ENCODE results near the gene IQUB. TPM values are rescaled to one million over a fixed set of nuclear protein-coding genes. Genes with fewer than 3 reads are reported as not detected.

Gene IQUB
- total and polyA plus RNA-seq, 2 experiments from 2014 or later = 0.20 to 3.5 TPM

DNA sequence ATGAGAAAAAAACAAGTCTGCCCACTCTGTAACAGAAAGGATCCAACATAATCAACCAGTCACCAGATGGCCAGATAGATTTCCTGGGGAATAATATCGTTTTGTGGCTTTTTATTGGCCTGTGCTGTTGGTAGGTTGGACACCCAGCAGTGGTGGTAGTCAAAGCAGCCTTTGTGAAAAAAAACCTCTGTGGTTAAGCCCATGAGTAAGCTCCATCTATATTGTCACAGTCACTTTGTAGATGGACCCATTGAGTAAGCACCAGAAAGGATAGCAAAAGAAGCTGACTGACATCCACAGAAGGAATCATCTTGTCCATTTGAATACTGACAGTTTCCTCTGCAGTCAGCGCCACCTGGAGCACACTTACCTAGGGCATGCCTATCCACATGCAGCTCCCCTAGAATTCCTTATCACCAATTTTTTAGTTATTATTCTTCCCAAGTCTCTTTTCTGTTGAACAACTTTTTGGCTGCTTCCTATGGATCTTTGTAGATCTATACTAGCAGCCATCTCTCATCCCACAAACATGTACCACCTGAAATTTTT, 96.9 kb downstream of the IQUB start:
- Histone ChIP-seq H3K36me3 (no peaks in the 10 kb centered on the region), H3K4me3 (no peak overlapping the region), H3K9me3 (ENCODE audit: low read depth) (no peaks in the 10 kb centered on the region), H3K4me1 (ENCODE audit: low read depth) (no peaks in the 10 kb centered on the region), H3K27me3 (no peaks in the 10 kb centered on the region), H3K27ac (no peak overlapping the region)
- DNase-seq (ENCODE audit: low read depth in 1 of 2, low spot score in 1 of 2) = no peak
- TF ChIP-seq, protein P1, sequence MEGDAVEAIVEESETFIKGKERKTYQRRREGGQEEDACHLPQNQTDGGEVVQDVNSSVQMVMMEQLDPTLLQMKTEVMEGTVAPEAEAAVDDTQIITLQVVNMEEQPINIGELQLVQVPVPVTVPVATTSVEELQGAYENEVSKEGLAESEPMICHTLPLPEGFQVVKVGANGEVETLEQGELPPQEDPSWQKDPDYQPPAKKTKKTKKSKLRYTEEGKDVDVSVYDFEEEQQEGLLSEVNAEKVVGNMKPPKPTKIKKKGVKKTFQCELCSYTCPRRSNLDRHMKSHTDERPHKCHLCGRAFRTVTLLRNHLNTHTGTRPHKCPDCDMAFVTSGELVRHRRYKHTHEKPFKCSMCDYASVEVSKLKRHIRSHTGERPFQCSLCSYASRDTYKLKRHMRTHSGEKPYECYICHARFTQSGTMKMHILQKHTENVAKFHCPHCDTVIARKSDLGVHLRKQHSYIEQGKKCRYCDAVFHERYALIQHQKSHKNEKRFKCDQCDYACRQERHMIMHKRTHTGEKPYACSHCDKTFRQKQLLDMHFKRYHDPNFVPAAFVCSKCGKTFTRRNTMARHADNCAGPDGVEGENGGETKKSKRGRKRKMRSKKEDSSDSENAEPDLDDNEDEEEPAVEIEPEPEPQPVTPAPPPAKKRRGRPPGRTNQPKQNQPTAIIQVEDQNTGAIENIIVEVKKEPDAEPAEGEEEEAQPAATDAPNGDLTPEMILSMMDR (IDR thresholded peaks at IDR 0.05; ENCODE audit: low read depth, low read length) = no peak

DNA sequence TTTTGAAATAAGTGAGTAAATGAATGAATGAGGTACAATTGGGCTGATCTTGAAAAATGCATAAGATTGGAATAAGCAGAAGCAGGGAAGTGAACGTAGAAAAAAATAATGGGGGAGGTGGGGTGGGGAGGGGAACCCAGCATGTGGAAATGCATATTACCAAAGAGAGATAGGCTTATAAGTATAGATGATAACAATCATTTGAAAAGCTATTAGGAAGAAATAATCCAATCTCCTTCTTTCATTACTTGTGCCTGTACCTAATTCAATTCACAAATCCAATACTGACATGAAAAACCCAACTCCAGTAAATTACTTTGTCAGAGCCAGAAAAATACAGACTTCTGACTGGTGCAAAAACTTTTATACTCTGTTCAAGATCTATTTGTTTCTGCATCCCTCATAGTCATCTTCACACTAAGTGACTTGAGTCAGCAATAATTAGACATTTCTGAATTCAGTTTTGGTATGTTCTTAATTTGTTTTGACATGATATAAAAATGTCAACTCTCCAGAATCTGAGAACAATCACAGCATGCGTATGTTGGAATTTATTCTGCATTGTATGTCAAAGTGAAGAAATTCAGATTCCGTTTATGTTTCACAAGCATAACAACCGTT, 99.2 kb downstream of the IQUB start:
- no peaks in the 10 kb centered on the region for H3K9me3 ChIP-seq (ENCODE audit: low read depth)
- no peak for DNase-seq (ENCODE audit: low read depth in 1 of 2, low spot score in 1 of 2)
- TF ChIP-seq, protein P1 (IDR thresholded peaks at IDR 0.05; ENCODE audit: low read depth, low read length) = no peak
- no peaks in the 10 kb centered on the region for H3K4me1 ChIP-seq (ENCODE audit: low read depth)
- H3K4me3 ChIP-seq = no peak overlapping the region
- H3K27ac ChIP-seq = no peak overlapping the region
- H3K36me3 ChIP-seq = no peaks in the 10 kb centered on the region
- H3K27me3 ChIP-seq = no peaks in the 10 kb centered on the region

GRCh38 chr7:123433665-123434064, 100.7 kb downstream of the IQUB start:
- Histone ChIP-seq H3K27me3 (no peaks in the 10 kb centered on the region), H3K4me3 (no peak overlapping the region), H3K9me3 (ENCODE audit: low read depth) (no peaks in the 10 kb centered on the region), H3K27ac (no peak overlapping the region), H3K36me3 (no peaks in the 10 kb centered on the region), H3K4me1 (ENCODE audit: low read depth) (no peaks in the 10 kb centered on the region)
- peak in 1 of 2 donors; percentile 2 for DNase-seq (ENCODE audit: low read depth in 1 of 2, low spot score in 1 of 2)
- TF ChIP-seq, protein P1 (IDR thresholded peaks at IDR 0.05; ENCODE audit: low read depth, low read length) = no peak

DNA sequence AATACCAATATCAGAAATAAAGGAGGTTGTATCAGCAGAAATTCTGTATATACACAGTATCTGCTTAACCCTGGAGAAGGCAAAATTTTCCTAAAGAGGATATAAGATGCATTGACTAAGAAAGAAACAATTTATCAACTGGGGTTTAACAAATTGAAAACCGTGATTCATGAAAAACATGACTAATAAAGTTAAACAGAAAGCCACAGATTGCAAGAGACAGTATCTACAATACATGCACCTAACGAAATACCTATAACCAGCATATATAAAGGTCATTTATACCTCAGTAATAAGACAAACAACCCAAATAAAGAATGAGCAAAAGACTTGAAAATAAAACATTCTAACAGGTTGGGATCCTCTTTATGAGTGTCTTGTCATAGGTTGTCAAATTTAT, 101.8 kb downstream of the IQUB start:
- TF ChIP-seq, protein P1 (IDR thresholded peaks at IDR 0.05; ENCODE audit: low read depth, low read length) = no peak
- H3K9me3 ChIP-seq (ENCODE audit: low read depth) = no peaks in the 10 kb centered on the region
- H3K4me3 ChIP-seq = no peak overlapping the region
- H3K27ac ChIP-seq = no peak overlapping the region
- H3K4me1 ChIP-seq (ENCODE audit: low read depth) = no peaks in the 10 kb centered on the region
- H3K27me3 ChIP-seq = no peaks in the 10 kb centered on the region
- no peaks in the 10 kb centered on the region for H3K36me3 ChIP-seq
- DNase-seq (ENCODE audit: low read depth in 1 of 2, low spot score in 1 of 2) = no peak

DNA sequence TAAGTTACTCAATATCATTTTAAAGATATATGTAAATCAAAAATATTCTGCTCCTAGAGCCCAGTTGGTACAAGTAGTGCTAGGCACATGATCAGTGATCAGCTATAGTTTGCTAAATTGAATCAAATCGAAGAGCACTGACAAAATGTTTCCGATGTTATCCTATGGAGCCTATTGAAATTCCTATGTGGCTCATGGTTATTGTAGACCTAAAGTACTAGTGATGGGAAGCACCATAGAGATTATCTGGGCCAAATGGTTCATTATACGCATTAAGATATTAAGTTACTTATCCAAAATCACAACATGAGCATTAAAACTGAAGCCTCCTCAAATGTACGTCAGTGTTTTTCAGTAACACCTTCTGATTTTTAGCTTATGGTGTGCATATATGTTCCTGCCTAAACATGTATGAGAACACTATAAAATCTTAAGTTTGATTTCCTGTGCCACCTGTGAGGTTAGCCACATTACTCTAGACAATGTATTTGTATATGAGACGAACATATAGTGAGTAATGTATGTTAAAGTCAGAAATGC, 103.2 kb downstream of the IQUB start:
- Histone ChIP-seq H3K36me3 (no peaks in the 10 kb centered on the region), H3K27me3 (no peaks in the 10 kb centered on the region), H3K27ac (no peak overlapping the region), H3K9me3 (ENCODE audit: low read depth) (no peaks in the 10 kb centered on the region), H3K4me1 (ENCODE audit: low read depth) (no peaks in the 10 kb centered on the region), H3K4me3 (no peak overlapping the region)
- DNase-seq (ENCODE audit: low read depth in 1 of 2, low spot score in 1 of 2) = no peak
- TF ChIP-seq, protein P1 (IDR thresholded peaks at IDR 0.05; ENCODE audit: low read depth, low read length) = no peak
